Hepatocyte (in vitro differentiated cells): ENCODE results near the gene ADCYAP1R1.

Source experiments
- EZH2phosphoT487 ChIP-seq: fragments of 200-600 bp; sonication (generic); IDR thresholded peaks from one replicate; pipeline ENCODE4 v1.6.1; 2018; ENCODE audit warnings: antibody characterized with exemption, mild to moderate bottlenecking, low read depth, moderate library complexity; ENCODE audit not compliant: unreplicated experiment, severe bottlenecking
- TF ChIP-seq, protein P1 (sequence below): fragments of 200-600 bp; sonication (generic); IDR thresholded peaks from 2 replicates; pipeline ENCODE4 v1.5.1; 2016; ENCODE audit warnings: antibody characterized with exemption, mild to moderate bottlenecking; ENCODE audit not compliant: poor library complexity

GRCh38 chr7:31055471-31055870 is 3.4 kb downstream of the ADCYAP1R1 start:
- TF ChIP-seq, protein P1, sequence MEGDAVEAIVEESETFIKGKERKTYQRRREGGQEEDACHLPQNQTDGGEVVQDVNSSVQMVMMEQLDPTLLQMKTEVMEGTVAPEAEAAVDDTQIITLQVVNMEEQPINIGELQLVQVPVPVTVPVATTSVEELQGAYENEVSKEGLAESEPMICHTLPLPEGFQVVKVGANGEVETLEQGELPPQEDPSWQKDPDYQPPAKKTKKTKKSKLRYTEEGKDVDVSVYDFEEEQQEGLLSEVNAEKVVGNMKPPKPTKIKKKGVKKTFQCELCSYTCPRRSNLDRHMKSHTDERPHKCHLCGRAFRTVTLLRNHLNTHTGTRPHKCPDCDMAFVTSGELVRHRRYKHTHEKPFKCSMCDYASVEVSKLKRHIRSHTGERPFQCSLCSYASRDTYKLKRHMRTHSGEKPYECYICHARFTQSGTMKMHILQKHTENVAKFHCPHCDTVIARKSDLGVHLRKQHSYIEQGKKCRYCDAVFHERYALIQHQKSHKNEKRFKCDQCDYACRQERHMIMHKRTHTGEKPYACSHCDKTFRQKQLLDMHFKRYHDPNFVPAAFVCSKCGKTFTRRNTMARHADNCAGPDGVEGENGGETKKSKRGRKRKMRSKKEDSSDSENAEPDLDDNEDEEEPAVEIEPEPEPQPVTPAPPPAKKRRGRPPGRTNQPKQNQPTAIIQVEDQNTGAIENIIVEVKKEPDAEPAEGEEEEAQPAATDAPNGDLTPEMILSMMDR = no peak
- no peak for TF ChIP-seq EZH2phosphoT487
